ENCODE measurements around the gene SDHB.

The SDHB gene

DNA sequence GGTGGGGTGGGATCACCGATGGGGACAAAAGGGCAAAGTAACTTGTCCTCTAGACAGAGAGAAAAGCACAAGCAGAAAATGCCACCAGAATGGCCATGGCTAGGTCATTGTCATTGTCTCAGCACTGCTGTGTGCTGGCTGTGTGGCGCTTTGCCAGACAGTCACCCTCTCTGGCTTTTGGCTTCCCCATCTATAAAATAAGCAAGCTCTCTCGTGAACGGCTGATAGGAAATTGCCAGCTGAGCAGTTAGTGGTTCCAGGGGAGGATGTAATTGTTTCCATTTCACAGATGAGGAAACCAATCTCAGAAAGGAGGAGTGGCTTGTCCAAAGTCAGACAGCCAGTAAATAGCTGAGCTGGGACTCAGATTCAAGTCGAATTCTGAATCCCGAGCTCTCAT lies 32.9 kb upstream of the SDHB start:
- TF ChIP-seq CTCF (IDR thresholded peaks at IDR 0.05; ENCODE audit: control insufficient read depth, insufficient read depth, low read depth, low read length, missing control alignments): no peak
- no peak overlapping the region for H3K4me3 ChIP-seq (ENCODE audit: control insufficient read depth, low read depth, low read length)
- no peak for DNase-seq (ENCODE audit: low read depth)

- TF ChIP-seq CTCF (IDR thresholded peaks at IDR 0.05; ENCODE audit: control insufficient read depth, insufficient read depth, low read depth, low read length, missing control alignments): no peak
- DNase-seq (ENCODE audit: low read depth): no peak
- H3K4me3 ChIP-seq (ENCODE audit: control insufficient read depth, low read depth, low read length): no peak overlapping the region
Observed at GRCh38 chr1:17084787-17085186, 31.0 kb upstream of the SDHB start.

- TF ChIP-seq CTCF (IDR thresholded peaks at IDR 0.05; ENCODE audit: control insufficient read depth, insufficient read depth, low read depth, low read length, missing control alignments): no peak
- no peak overlapping the region for H3K4me3 ChIP-seq (ENCODE audit: control insufficient read depth, low read depth, low read length)
- DNase-seq (ENCODE audit: low read depth): no peak
Observed at GRCh38 chr1:17082761-17083160, 28.9 kb upstream of the SDHB start.

- no peak for DNase-seq (ENCODE audit: low read depth)
- TF ChIP-seq CTCF (IDR thresholded peaks at IDR 0.05; ENCODE audit: control insufficient read depth, insufficient read depth, low read depth, low read length, missing control alignments): no peak
- no peak overlapping the region for H3K4me3 ChIP-seq (ENCODE audit: control insufficient read depth, low read depth, low read length)
Observed at GRCh38 chr1:17081439-17081838, 27.6 kb upstream of the SDHB start.

- no peak overlapping the region for H3K4me3 ChIP-seq (ENCODE audit: control insufficient read depth, low read depth, low read length)
- TF ChIP-seq CTCF (IDR thresholded peaks at IDR 0.05; ENCODE audit: control insufficient read depth, insufficient read depth, low read depth, low read length, missing control alignments): no peak
- no peak for DNase-seq (ENCODE audit: low read depth)
Observed at GRCh38 chr1:17080880-17081279, 27.0 kb upstream of the SDHB start.

GRCh38 chr1:17080085-17080759 lies 26.4 kb upstream of the SDHB start:
- DNase-seq (ENCODE audit: low read depth): no peak
- no peak overlapping the region for H3K4me3 ChIP-seq (ENCODE audit: control insufficient read depth, low read depth, low read length)
- TF ChIP-seq CTCF (IDR thresholded peaks at IDR 0.05; ENCODE audit: control insufficient read depth, insufficient read depth, low read depth, low read length, missing control alignments): no peak

All from AG09309 (cell line).